Mesenchymal stem cell (in vitro differentiated cells and primary cell): ENCODE measurements around the gene DGKH.

Source experiments
- DNase-seq: peaks from one replicate; pipeline ENCODE4 v3.0.0-alpha.2; 2013
- H2AFZ ChIP-seq: one replicate; pipeline ENCODE4 v1.6.1; 2013; ENCODE audit warnings: low read depth, mild to moderate bottlenecking, control low read depth, inconsistent platforms, low read length, moderate library complexity
- H2AK5ac ChIP-seq: 2 replicates; pipeline ENCODE4 v1.6.1; 2013; ENCODE audit warnings: low read length, moderate library complexity, mild to moderate bottlenecking, inconsistent platforms; ENCODE audit not compliant: severe bottlenecking
- H2BK120ac ChIP-seq: one replicate; pipeline ENCODE4 v1.6.1; 2013; ENCODE audit warnings: low read depth, mild to moderate bottlenecking, inconsistent platforms, low read length, moderate library complexity
- H2BK12ac ChIP-seq, 2 experiments: one replicate each; pipeline ENCODE4 v1.6.1; 2013; ENCODE audit warnings: inconsistent platforms in 2 of 2, low read length in 2 of 2, mild to moderate bottlenecking in 2 of 2, moderate library complexity in 2 of 2, control low read depth in 1 of 2
- H2BK15ac ChIP-seq: one replicate; pipeline ENCODE4 v1.6.1; 2013; ENCODE audit warnings: mild to moderate bottlenecking, low read depth, inconsistent platforms; ENCODE audit not compliant: poor library complexity, severe bottlenecking
- H2BK5ac ChIP-seq: 2 replicates; pipeline ENCODE4 v1.6.1; 2013; ENCODE audit warnings: low read depth, mild to moderate bottlenecking, low read length, control low read depth, inconsistent platforms; ENCODE audit not compliant: poor library complexity, severe bottlenecking
- H3K14ac ChIP-seq, 2 experiments: one replicate each; pipeline ENCODE4 v1.6.1; 2013; ENCODE audit warnings: inconsistent platforms in 2 of 2, low read length in 2 of 2, control low read depth in 1 of 2, mild to moderate bottlenecking in 1 of 2, moderate library complexity in 1 of 2
- H3K18ac ChIP-seq, 2 experiments: one replicate each; pipeline ENCODE4 v1.6.1; 2013; ENCODE audit warnings: inconsistent platforms in 2 of 2, low read length in 2 of 2, control low read depth in 1 of 2, low read depth in 1 of 2, mild to moderate bottlenecking in 1 of 2
- H3K23ac ChIP-seq, 2 experiments: one replicate each; pipeline ENCODE4 v1.6.1; 2013; ENCODE audit warnings: inconsistent platforms in 2 of 2, low read length in 2 of 2, mild to moderate bottlenecking in 2 of 2, moderate library complexity in 2 of 2, control low read depth in 1 of 2
- H3K27ac ChIP-seq: 2 replicates; pipeline ENCODE4 v1.5.1; 2013; ENCODE audit warnings: mild to moderate bottlenecking, moderate library complexity, low read length, control low read depth, inconsistent platforms; ENCODE audit not compliant: poor library complexity, severe bottlenecking
- H3K27me3 ChIP-seq, 2 experiments: 2 replicates each; pipeline versions ENCODE4 v1.6.1 to v1.7.0; 2013; ENCODE audit warnings: low read length in 2 of 2, mild to moderate bottlenecking in 2 of 2, moderate library complexity in 2 of 2, control low read depth in 1 of 2, inconsistent platforms in 1 of 2; ENCODE audit not compliant: control insufficient read depth in 1 of 2, insufficient read depth in 1 of 2
- H3K36me3 ChIP-seq, 2 experiments: 2 replicates each; pipeline versions ENCODE4 v1.6.1 to v1.7.0; 2013; ENCODE audit warnings: low read length in 2 of 2, control low read depth in 1 of 2, inconsistent platforms in 1 of 2, low read depth in 1 of 2, mild to moderate bottlenecking in 1 of 2; ENCODE audit not compliant: insufficient read depth in 2 of 2, control insufficient read depth in 1 of 2
- H3K4ac ChIP-seq, 2 experiments: one replicate each; pipeline ENCODE4 v1.6.1; 2013; ENCODE audit warnings: inconsistent platforms in 2 of 2, low read length in 2 of 2, mild to moderate bottlenecking in 2 of 2, moderate library complexity in 2 of 2, control low read depth in 1 of 2, low read depth in 1 of 2
- H3K4me1 ChIP-seq: 2 replicates; pipeline ENCODE4 v1.6.1; 2013; ENCODE audit warnings: low read depth, low read length, control low read depth; ENCODE audit not compliant: control insufficient read depth, insufficient read depth
- H3K4me2 ChIP-seq: 2 replicates; pipeline ENCODE4 v1.6.1; 2013; ENCODE audit warnings: low read length, mild to moderate bottlenecking, inconsistent platforms; ENCODE audit not compliant: poor library complexity, severe bottlenecking
- H3K4me3 ChIP-seq, 2 experiments: 2 replicates each; pipeline versions ENCODE4 v1.5.1 to v1.7.0; 2013; ENCODE audit warnings: low read length in 2 of 2, mild to moderate bottlenecking in 2 of 2, control low read depth in 1 of 2, low read depth in 1 of 2; ENCODE audit not compliant: insufficient read depth in 1 of 2
- H3K79me1 ChIP-seq: replicated peaks from 2 replicates; pipeline ENCODE4 v1.6.1; 2013; ENCODE audit warnings: mild to moderate bottlenecking, control low read depth, low read length, inconsistent platforms; ENCODE audit not compliant: poor library complexity, severe bottlenecking
- H3K9ac ChIP-seq: 2 replicates; pipeline ENCODE4 v1.7.0; 2013; ENCODE audit warnings: mild to moderate bottlenecking, low read length, moderate library complexity
- H3K9me3 ChIP-seq: 2 replicates; pipeline ENCODE4 v1.7.0; 2013; ENCODE audit warnings: mild to moderate bottlenecking, low read length; ENCODE audit not compliant: control insufficient read depth
- H4K8ac ChIP-seq: one replicate; pipeline ENCODE4 v1.6.1; 2013; ENCODE audit warnings: inconsistent platforms, mild to moderate bottlenecking, low read length, moderate library complexity
- H4K91ac ChIP-seq: one replicate; pipeline ENCODE4 v1.6.1; 2013; ENCODE audit warnings: mild to moderate bottlenecking, low read length, inconsistent platforms
- WGBS: methylation state at CpG from one replicate; pipeline ENCODE4 v1.1.7; 2013; ENCODE audit warnings: mixed read lengths; 5-methylcytosine and 5-hydroxymethylcytosine counted together

Gene DGKH

GRCh38 chr13:42040730-42041010 lies 7.8 kb upstream of the DGKH start:
- Histone ChIP-seq H3K4ac (peak overlapping the region in 1 of 2 experiments; percentile 80), H2BK120ac (peak overlapping the region; percentile 58), H3K14ac (no peak overlapping the region), H2AK5ac (no peak overlapping the region), H3K4me3 (peak overlapping the region; percentile 76 to 88), H3K9ac (peak overlapping the region; percentile 82), H4K91ac (no peak overlapping the region), H2BK15ac (peak overlapping the region; percentile 98), H3K36me3 (peaks cover 0 to 3% of the 10 kb centered on the region in 2 experiments), H2AFZ (peak overlapping the region; percentile 44), H2BK5ac (peak overlapping the region; percentile 46), H3K27ac (no peak overlapping the region), H4K8ac (peak overlapping the region; percentile 24), H3K9me3 (peaks cover 9% of the 10 kb centered on the region), H3K4me2 (peak overlapping the region; percentile 88), H3K79me1 (peaks cover 10% of the 10 kb centered on the region), H3K27me3 (no peaks in the 10 kb centered on the region), H3K18ac (peak overlapping the region; percentile 37 to 92), H3K23ac (no peak overlapping the region), H3K4me1 (peaks cover 12% of the 10 kb centered on the region), H2BK12ac (no peak overlapping the region)
- DNase-seq, result no peak
- 0% methylated on average over 1 of the region's 49 CpGs for WGBS

- Histone ChIP-seq H3K4me2 (peak overlapping the region; percentile 88), H2BK5ac (no peak overlapping the region), H3K27ac (peak overlapping the region; percentile 11), H3K23ac (no peak overlapping the region), H2BK15ac (peak overlapping the region; percentile 80), H4K91ac (peak overlapping the region; percentile 48), H3K79me1 (peaks cover 10% of the 10 kb centered on the region), H4K8ac (no peak overlapping the region), H2BK12ac (peak overlapping the region in 1 of 2 experiments; percentile 29), H3K36me3 (peaks cover 0 to 3% of the 10 kb centered on the region in 2 experiments), H3K4me3 (peak overlapping the region; percentile 76 to 88), H2AFZ (no peak overlapping the region), H3K4ac (peak overlapping the region; percentile 74), H3K9ac (peak overlapping the region; percentile 82), H3K18ac (peak overlapping the region; percentile 37 to 92), H3K27me3 (no peaks in the 10 kb centered on the region), H2BK120ac (peak overlapping the region; percentile 58), H3K14ac (peak overlapping the region in 1 of 2 experiments; percentile 11), H3K4me1 (peaks cover 12% of the 10 kb centered on the region), H2AK5ac (no peak overlapping the region), H3K9me3 (peaks cover 5% of the 10 kb centered on the region)
- peak; percentile 74 for DNase-seq
- under 1% methylated on average over 38 of the region's 58 CpGs for WGBS
Measured at GRCh38 chr13:42041011-42041683, 7.3 kb upstream of the DGKH start.

- H3K4me3 ChIP-seq, result peak overlapping the region; percentile 43 to 88
- H2BK120ac ChIP-seq, result no peak overlapping the region
- peaks cover 12% of the 10 kb centered on the region for H3K4me1 ChIP-seq
- H3K18ac ChIP-seq, result no peak overlapping the region
- no peak overlapping the region for H4K91ac ChIP-seq
- no peak overlapping the region for H2BK15ac ChIP-seq
- H3K9me3 ChIP-seq, result peaks cover 4% of the 10 kb centered on the region
- no peak overlapping the region for H3K23ac ChIP-seq
- no peak overlapping the region for H2AK5ac ChIP-seq
- no peak overlapping the region for H2BK5ac ChIP-seq
- peaks cover 10% of the 10 kb centered on the region for H3K79me1 ChIP-seq
- no peak overlapping the region for H2BK12ac ChIP-seq
- peaks cover 0 to 3% of the 10 kb centered on the region in 2 experiments for H3K36me3 ChIP-seq
- H3K27me3 ChIP-seq, result no peaks in the 10 kb centered on the region
- H4K8ac ChIP-seq, result peak overlapping the region; percentile 37
- H3K27ac ChIP-seq, result no peak overlapping the region
- no peak overlapping the region for H3K14ac ChIP-seq
- H3K4me2 ChIP-seq, result peak overlapping the region; percentile 88
- no peak overlapping the region for H3K4ac ChIP-seq
- peak; percentile 78 for DNase-seq
- no peak overlapping the region for H2AFZ ChIP-seq
- WGBS, result under 1% methylated on average over 16 of the region's 16 CpGs
- H3K9ac ChIP-seq, result peak overlapping the region; percentile 82
Measured at GRCh38 chr13:42041684-42042035, 6.8 kb upstream of the DGKH start.

GRCh38 chr13:42043676-42044075 lies 4.8 kb upstream of the DGKH start:
- H3K9me3 ChIP-seq, result no peaks in the 10 kb centered on the region
- H2AK5ac ChIP-seq, result no peak overlapping the region
- H2AFZ ChIP-seq, result no peak overlapping the region
- H2BK15ac ChIP-seq, result no peak overlapping the region
- H2BK5ac ChIP-seq, result no peak overlapping the region
- H3K27me3 ChIP-seq, result no peaks in the 10 kb centered on the region
- no peak overlapping the region for H3K18ac ChIP-seq
- no peak overlapping the region for H3K23ac ChIP-seq
- 99% methylated on average over 4 of the region's 5 CpGs for WGBS
- H3K9ac ChIP-seq, result no peak overlapping the region
- peaks cover 14% of the 10 kb centered on the region for H3K79me1 ChIP-seq
- no peak overlapping the region for H3K4ac ChIP-seq
- H3K14ac ChIP-seq, result no peak overlapping the region
- DNase-seq, result no peak
- no peak overlapping the region for H3K4me2 ChIP-seq
- H3K4me1 ChIP-seq, result peaks cover 14% of the 10 kb centered on the region
- no peak overlapping the region for H2BK12ac ChIP-seq
- H4K8ac ChIP-seq, result no peak overlapping the region
- H3K27ac ChIP-seq, result no peak overlapping the region
- peaks cover 0 to 3% of the 10 kb centered on the region in 2 experiments for H3K36me3 ChIP-seq
- H2BK120ac ChIP-seq, result no peak overlapping the region
- no peak overlapping the region for H3K4me3 ChIP-seq
- no peak overlapping the region for H4K91ac ChIP-seq
